Stimulated activated CD4-positive, alpha-beta T cell treated with anti-CD3 and anti-CD28 coated beads, Interleukin-4, amount 100 ng/mL, for 1 hour (primary cell): ENCODE measurements around the gene CCDC27.

Source experiments
- DNase-seq: peaks from one replicate; pipeline ENCODE4 v3.0.0-alpha.2; 2020

Gene CCDC27

DNA sequence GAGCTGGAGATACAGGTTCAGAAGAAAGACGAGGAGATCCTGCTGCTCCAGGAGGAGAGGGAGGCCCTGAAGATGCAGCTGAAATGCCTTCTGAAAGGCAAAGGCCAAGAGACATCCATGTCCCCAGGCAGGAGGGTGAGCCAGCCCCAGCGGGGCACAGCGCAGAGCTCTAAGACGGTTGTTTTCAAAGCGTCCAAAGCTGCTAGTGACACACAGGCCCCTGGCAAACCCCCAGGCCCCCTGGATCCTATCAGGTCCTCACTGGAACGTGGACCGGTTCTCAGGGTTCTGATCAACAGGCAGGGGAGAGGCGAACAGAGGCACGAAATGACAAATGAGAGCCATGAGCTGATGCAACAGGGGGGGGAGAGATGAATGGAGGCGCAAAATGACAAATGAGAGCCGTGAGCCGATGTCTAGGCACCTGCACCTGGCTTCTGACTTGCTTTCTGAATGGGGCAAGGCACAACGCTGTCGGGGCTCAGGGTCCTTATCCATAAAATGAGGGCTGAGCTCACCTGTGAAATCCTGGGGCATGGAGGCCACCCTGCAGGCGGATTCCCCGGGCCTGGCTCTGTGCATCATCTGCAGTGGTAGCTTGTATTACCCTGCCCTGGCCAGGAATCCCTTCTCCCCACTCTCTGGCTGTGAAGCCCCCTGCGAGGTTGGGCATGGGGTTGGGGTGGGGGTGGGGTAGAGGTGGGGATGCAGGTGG is 9.2 kb downstream of the CCDC27 start:
- no peak for DNase-seq

DNA sequence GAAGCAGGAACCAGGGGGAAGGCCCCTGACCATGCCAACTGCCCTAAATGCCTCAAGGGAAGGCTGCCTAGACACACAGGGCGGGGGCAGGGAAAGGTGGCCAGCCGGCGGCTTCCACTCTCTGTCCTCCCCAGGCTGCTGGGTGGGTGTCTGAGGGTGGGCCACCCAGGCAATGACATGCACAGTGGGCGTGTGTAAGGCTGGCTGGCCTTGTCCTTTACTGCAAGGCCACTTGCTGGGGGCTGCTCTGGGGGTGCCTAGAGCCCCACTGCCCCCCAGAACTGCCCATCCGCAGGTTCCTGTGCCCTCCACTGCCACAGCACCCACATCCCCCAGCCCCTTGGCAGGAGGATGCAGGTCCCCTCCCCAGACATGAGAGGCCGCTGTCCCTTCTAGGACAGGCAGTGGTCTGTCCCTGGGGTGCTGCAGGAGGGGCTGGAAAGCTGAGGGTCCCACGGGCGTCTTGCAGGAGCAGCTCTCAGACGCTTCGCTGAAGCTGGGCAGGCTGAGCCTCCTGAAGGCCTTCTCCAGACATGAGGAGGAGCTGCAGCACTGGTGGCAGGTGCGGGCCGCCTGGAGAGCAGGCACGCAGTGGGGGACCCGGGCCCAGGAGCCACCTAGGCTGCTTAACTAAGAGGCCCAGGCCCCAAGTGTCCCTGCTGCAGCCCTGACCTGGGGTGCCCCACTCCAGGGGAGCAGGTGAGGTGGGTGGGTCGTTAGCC is 10.1 kb downstream of the CCDC27 start:
- DNase-seq = no peak

DNA sequence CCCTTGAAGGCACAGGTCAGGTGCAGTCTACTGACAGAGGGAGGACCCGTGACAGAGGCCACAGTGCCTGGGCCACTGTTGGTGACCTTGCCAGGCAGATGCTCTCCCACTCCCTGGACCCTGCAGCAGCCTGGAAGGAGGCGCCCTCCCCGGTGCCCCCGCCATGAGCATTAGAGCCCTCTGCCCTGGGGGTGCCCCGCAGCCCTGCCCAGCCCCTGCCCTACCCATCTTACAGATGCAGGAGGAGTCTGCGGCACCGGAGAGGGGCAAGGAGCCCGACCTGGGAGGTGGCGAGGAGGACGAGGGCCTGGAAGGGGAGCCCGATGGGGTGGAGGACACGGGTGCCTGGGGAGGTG is 10.6 kb downstream of the CCDC27 start:
- DNase-seq = no peak

DNA sequence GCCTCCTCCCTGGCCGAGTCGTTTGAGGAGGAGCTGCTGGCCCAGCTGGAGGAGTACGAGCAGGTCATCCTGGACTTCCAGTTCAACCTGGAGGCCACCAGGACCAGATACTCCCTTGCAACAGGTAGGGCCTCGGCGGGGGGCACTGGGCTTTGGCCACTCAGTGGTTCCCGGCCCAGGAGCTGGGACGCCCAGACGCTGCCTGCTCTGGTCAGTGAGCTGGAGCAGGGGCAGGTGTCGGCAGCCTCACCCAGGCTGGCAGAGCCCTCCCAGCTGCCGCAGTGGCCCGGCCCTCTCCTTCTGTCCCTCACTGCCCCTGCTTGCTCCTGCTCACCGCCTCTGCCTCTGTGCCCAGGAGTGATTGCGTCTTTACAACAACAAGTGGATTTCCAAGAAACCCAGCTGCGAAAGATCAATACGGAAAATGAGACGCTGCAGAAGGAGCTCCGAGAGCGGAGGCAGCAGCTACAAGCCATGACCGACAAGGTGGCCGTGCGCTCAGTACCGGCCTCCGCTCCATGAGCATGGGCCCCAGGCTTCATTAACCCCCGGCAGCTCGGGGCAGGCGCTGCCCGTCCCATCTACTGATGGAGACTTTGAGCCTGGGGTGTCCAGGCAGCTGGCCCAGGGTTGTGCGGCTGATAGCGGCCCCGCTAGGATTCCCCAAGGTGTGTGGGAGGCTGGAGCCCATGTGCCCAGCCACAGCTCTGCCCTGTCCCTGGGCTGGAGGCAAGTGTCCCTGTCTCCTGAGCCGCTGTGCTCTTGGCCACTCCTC is 11.3 kb downstream of the CCDC27 start:
- no peak for DNase-seq

GRCh38 chr1:3767328-3767925 is 15.2 kb downstream of the CCDC27 start:
- DNase-seq = no peak

GRCh38 chr1:3768811-3769390 is 16.7 kb downstream of the CCDC27 start:
- no peak for DNase-seq

DNA sequence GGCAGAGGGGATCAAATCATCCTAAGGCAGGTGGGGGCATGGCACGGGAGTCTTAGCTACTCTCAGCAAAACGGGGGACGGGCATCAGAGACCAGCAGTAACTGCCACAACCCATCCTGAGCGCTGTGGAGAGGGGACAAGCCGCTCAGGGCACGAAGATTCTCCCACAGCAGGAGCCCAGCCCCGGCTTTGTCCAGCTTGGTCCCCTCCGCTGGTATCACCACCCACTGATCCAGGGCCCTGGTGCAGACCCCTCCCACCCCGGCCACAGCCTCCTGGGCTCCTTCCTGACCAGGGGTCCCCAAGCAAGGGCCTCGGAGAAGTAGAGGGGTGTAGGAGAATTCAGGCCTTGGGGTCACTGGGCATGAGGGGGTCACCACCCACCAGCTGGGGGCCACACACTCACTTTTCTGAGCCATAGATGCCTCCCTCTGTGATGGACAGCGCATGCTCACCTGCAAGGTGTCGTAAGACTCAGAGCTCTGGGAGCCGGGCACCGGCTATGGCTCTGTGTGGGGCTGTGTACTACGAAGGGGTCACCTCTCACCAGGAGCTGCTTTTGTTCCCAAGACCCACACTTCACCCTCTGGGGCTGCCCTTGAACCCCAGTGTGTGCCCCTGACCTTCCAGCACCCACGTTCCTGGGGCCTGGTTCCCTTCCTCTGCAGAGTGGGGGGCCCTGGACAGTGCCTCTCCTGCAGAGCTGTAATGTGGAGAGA is 18.0 kb downstream of the CCDC27 start:
- no peak for DNase-seq

DNA sequence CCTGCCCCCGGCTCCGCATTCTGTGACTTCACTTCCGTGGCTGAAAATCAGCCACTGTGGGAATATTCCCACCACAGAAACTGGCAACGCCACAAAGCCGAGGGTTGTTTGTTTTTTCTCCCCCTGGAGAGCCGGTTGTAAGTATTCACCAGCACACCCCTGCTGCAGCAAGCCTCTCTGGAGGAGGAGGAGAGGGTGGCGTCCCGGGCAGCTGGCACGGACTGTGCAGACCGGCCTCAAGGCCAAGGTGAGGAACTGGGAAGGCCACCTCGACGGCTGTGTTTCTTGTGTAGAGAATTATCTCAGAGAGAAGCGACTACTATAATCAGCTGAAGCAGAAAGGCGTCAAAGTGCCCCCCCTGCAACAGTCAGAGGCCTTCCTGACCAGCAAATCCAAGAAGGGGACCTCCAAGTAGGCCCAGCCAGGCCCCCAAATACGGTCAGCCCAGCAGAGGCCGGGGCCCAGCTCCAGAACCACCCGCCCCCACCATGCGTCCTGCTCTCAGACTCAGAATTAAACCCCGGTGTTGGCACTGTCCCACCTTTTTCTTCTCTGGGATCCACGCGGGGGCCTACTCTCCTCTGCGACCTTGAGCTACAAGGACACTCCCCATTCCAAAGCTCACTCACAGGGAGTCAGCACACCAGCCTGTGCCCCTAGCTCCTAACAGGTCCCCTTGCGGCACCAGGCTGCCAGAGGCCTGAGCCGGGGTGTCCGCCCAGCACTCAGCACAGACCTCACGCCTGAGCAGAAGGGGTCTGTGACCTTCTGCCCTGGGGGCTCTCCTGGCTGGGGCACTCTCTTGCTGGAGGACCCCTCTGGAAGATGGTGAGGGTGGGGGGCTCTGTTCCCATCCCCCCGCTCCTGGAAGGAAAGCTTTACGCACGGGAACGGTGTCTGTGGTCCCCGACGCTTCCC is 19.1 kb downstream of the CCDC27 start:
- no peak for DNase-seq

DNA sequence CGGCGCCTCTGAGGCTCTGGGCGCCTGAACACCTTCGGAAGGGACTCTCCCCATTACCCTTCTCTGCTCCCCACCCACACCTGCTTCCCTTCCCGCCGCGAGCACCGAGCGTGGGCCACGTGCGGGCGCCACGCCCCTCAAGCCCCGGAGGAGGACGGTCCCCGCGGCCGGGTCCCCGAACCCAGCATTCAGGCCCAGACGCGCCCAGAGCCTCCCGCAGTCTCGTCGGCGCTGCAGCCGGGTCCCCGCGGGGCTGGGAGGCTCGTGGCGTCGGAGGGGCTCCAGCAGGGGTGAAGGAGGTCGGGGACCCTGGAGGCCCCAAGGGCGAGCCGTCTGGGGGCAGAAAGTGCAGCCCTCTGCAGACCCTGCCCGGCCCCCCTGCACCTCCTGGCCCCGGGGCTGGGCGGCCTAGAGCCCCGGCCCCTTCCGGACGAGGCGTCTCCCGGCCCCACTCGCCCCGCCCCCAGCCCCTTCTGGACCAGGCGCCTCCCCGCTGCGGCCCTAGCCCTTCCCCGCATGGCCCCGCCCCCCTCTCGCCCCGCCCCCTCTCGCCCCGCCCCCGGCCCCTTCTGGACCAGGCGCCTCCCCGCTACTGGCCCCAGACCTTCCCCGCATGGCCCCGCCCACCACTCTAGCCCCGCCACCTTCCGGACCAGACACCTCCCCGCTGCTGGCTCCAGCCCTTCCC is 19.9 kb downstream of the CCDC27 start:
- peak; percentile 82 for DNase-seq

GRCh38 chr1:3772715-3773571 is 20.7 kb downstream of the CCDC27 start, which contains the start of gene SMIM1:
TSS of gene SMIM1 (plus strand) at chr1:3772749. CDS start at chr1:3775374, 2,625 bp downstream.
- DNase-seq = no peak

DNA sequence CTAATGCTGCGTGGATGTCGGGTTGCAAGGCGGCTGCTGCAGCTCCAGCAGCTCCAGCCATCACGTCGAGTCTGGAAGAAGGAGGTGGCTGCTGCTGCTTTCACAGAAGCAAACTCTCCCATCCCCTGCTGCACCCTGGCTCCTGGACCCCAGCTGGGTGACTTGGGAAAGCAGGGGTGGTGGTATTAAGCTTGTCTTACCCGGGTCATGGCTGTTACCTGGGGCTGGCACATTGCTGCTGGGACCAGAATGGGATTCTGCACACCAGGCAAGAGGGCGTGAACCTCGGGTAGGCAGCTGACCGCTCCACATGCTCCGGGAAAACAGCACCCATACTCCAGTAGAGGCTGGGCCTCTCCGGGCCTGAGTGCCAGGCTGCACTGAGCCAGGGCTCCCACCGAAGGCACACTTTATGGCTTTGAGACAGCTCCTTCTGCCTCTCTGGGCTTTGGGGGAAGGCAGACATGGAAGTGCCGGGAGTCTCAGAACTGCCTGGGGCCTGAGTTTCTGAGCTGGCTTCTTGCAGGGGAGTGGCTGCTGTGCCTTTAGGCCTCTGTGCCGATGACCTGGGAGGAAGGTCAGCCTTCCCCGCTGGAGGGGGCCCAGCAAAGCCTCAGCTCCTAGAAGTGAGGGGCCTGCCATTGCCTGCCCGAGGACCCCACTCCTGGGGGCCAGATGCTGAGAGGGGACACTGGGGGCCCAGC is 21.5 kb downstream of the CCDC27 start:
- no peak for DNase-seq

DNA sequence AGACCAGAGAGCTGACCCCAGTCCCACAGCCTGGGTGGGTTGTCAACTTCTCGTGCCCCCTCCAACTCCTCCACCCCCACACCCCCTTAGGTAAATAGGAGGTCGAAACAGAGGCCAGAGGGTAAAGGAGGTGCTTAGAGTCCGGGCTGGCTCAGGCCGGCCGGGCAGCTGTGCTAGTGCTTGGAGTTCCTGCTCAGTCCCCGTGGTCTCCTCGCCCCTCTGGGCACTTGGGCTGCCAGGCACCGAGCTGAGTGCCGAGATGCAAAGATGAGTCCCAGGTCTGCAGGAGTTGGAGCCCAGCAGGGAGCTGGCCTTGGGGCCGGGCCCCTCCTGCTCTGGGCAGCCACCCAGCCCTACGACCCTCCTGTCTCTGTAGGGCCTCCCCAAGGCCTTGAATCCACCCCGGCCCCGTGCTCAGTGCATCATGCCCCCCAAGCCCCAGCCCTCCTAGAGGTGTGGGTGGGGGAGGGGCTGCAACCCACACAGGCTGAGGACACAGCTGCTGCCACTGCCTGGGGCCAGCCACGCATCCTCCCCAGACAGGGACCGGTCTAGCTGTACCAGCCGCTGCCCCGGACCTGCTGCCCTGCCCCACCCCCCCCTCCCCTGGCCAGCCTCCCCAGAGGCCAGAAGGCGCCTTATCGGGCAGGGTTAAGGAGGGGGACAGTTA is 22.2 kb downstream of the CCDC27 start:
- no peak for DNase-seq

GRCh38 chr1:3774946-3775489 is 22.8 kb downstream of the CCDC27 start:
- no peak for DNase-seq

DNA sequence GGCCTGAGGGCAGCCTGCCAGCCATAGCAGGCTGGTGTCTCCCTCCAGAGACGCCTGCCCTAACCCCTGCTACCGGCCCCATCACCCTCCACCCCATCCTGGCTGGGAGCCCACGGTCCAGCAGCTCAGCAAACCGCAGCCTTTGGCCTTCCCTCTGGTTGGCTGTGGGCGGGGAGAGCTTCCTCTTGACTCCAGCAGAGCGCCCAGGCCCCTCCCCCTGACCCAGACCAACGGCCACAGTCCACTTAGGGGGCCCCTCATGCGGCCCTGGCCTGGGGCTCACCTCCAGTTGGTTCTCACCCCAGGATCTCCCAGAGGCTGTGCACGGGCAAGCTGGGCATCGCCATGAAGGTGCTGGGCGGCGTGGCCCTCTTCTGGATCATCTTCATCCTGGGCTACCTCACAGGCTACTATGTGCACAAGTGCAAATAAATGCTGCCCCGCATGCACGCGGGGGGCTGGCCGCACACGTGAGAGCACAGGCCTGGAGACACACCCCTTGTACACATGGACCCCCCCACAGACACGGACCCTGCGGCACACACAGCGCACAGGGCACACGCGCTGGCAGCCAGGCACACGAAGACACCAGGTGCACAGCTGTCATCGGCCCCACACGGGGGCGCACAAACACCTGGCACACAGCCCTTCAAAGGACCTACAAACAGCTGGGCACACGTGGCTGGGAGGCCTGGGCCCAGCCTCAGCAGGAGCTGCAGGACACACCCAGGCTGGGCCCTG is 23.4 kb downstream of the CCDC27 start:
- DNase-seq = peak; percentile 55

DNA sequence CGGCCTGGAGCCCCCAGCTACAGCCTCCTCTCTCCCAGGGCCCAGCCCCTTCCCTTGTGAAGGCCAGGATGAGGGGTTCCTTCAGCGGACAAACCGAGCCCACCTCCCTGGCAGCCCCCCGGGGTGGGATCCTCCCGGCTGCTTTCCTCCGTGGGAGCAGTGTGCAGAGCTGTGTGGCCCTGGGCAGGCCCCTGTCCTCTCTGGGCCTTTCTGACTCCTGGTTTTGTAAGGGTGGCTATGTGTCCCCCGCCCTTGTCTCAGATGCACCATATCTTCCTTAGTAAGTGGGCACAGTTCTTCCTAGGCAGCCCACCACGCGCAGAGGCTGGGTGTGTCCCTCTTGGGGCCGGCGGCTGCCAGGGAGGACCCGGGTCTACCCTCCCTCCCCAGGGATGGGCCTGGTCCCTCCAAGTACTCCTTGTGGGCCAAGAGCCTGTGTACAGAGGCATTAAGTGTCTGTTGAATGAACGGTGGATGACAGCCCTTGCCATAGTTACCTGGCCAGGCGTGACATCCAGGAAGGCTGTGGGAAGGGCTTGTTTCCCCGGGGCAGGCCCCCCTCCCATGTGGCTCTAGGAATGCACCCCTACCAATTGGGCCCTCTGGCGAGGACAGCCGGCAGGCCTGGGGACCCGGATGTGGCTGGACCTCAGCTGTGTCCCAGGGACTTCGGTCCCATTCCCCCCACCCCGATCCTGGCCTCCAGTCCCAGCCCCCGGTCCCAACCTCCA is 24.1 kb downstream of the CCDC27 start:
- DNase-seq = no peak

DNA sequence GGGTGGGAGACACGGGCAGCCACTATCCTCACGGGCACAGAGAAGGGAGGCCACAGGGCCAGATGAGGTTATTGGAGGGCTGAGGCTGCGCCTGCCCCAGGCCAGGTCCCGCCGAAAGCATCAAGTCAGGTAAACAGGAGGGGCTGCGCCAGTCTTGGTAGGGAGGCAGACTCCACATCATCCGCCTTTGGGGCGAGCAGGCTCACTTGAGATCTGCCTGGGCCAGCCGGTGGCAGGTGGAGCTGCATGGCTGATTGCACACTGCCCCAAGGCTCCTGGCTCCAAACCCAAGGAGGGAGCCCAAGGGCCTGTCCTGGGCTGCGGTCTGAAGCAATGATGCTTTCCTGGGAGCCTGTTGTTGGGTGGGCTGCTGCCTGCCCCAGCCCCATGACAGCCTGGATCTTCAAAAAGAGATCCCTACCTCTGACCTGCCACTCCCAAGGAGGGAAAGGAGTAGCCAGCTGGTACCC is 24.9 kb downstream of the CCDC27 start:
- no peak for DNase-seq
